ENCODE measurements around the gene RALGAPA2.

Gene RALGAPA2

DNA sequence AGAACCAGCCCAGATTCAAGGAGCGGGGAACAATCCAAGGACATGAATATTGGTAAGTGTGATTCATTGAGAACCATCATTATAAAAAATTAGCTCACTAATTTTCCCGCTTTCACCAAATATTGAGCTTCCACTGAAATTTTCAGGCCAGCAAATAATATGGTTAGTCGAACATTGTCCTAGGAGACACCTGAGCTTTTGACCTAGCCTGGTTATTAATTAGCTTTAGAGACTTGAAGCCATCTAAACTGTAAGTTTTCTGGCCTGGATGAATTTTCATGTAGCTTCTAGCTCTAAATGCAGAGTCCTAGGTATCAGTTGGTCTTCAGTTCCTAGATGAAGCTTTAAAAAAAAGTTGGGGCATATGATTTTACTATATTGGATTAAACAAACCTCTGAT, 17.1 kb upstream of the RALGAPA2 start:
- FAIRE-seq, result no peak
- DNase-seq (ENCODE audit: extremely low spot score, insufficient read length, low read depth), result no peak

DNA sequence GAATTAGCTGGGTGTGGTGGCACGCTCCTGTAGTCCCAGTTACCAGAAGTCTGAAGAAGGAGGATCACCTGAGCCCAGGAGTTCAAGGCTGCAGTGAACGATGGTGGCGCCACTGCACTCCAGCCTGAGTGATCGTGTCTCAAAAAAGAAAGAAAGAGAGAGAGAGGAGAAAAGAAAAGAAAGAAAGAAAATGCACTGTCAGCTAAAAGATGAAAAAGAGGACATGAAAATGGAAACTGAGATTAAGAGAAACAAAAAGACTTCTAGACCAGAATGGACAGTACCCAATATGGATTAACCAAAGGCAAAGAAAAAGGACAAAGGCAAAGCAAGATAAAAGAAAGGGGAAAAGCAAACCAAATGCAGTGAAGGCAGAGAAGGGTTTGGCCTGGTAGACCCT, 9.0 kb upstream of the RALGAPA2 start:
- FAIRE-seq (no peak), DNase-seq (ENCODE audit: extremely low spot score, insufficient read length, low read depth) (no peak)

DNA sequence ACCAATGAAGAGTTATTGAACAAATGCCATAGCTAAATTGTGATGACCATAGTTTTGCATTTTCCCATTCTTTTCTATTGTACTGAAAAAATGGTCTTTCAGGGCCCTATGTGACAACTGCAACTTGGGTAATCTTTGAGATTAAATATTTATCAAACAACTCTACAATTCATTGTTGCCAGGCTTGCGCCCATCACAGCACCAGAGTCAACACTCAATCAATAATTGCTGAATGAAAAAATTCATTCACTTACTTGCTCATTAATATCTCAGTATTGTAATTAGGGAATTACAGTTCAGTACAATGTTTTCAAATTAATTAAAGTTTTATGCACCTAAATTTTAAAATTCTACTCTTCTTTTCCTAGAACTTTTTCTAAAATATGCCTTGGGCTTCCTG, 7.7 kb upstream of the RALGAPA2 start:
- FAIRE-seq, result no peak
- no peak for DNase-seq (ENCODE audit: extremely low spot score, insufficient read length, low read depth)

DNA sequence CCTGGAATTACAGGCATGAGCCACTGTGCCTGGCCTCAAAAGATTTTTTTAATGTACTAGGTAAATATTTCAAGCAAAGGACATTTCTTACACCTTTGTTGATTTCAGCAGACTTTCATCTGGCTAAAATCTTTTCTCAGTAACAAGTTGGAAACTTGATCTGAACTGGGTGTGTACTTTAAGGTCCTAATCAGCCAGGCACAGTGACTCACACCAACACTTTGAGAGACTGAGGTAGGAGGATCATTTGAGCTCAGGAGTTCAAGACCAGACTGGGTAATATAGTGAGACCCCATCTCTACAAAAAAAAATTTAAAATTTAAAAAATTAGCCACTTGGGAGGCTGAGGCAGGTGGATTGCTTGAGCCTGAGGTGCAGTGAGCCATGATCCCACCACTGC, 7.0 kb upstream of the RALGAPA2 start:
- no peak for FAIRE-seq
- no peak for DNase-seq (ENCODE audit: extremely low spot score, insufficient read length, low read depth)

DNA sequence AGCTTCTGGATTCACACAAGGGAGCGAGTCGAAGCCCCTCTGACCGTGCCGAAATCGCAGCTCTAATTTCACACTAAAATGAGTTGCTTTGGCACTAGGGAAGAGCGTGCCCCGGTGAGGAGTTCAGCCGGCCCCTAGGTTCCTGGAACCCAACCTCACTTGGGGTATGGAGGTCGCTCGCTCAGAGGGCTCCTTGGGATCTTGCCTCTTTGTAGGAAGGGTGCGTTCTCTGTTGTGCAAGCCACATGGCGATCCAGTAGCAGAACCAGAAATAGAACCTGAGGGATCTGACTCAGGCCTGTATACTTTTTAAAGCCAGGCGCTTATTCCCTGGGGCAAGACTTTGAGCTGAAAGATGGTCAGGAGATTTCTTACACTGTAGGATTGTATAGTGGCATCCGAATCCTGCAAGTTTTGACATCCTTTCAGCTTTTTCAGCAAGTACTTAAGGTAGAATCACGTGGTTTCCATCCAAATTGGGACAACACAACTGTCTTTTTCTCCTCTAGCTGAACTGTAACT, 861 bp upstream of the RALGAPA2 start:
- no peak for DNase-seq (ENCODE audit: extremely low spot score, insufficient read length, low read depth)
- no peak for FAIRE-seq

DNA sequence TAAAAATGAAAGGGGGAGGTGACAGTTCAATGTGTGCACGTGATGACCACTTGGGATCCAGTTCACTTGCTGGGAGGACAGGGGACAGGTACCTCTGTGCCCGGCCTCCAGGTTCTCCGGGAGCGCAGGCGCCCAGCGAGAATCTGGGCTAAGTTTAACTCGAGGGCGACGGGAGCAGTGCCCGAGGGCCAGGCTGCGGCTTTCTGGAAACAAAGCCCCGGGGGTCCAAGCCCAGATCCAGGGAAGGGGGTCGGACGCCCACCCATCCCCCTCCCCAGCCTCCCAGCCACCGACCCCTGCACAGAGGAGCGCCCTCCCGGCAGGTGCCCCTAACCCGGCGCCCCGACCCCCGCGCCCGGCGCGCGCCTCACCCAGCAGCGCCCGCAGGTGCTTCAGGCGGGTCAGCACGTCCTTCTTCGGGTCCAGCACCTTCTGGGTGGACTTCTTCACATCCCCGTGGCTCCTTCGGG, 405 bp downstream of the RALGAPA2 start:
- DNase-seq (ENCODE audit: extremely low spot score, insufficient read length, low read depth) (no peak), FAIRE-seq (no peak)

DNA sequence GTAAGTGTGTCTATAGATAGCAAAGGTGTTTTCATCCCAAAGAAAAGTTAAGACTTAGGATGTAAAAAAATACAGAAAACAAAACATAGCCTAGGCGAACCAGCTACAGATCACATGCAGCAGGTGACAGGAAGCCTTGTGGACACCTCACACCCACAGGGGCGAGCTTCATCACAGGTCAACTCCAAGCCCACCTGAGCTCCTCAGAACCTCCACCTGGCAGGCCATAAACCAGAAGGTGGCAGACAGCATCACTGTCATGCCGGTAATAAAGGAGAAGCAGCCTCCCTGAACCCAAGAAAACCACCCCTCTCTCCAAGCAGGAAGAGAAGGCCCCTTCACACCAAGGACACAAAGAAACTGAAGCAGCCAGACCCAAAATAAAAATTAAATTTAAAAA, 1.0 kb downstream of the RALGAPA2 start:
- no peak for FAIRE-seq

DNA sequence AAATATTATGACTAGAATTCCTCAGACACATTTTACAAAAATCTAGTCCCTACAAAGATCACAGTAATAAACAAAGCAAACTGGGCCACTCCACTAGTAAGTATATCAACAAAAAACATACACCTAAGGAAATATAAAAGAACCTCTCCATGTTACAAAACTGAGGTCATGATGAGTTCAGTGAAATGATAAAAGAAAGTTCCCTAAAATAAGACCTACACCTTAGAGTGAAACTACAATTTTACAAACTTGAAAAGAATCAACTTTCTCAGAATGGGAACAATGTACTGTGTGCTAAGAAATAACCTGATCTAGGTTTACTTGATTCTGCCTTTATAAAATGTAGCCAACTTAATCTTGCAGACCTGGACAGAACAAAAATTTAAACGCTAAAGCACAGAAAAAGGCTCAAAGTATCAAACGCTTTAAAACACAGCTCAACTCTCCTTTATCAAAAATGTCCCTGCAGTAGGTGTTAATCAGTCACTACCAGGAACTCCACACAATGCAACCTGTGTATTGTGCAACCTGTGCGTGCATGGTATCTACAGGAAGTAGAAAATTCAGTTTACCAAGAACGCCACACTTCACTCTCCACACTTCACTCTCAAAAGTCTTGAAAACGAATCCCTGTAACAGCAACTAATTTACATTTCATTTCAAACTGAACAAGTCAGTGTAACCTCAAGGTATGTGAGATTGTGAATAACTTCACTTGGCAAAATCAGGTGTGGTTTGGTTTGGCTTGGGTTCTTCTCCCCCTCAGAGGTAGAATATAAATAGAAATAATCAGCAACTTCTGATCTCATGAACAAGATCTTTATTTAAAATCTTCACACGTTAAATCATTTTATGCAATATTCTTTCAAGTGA, 1.8 kb downstream of the RALGAPA2 start:
- DNase-seq (ENCODE audit: extremely low spot score, insufficient read length, low read depth) (no peak), FAIRE-seq (peak; percentile 79)

More for the DNA sequence above, 1.0 kb downstream of the RALGAPA2 start:
- DNase-seq (ENCODE audit: extremely low spot score, insufficient read length, low read depth), result no peak

DNA sequence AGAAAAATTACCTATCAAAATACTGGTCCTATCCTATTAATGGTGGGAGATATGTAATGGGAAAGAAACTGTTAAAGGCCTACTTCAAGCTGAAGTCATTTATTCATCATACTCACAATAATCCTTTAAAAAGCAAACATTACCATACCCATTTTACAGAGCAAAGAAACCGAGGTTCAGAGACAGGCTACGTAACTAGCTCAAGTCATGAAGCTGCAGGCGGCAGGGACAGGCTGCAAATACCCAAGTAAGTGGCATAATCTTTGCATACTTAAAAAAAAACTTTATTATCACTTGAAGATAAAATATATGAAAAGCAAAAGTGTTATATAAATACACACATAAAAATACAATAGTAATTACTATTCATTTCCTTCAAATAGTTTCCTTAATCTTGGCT, 2.6 kb downstream of the RALGAPA2 start:
- DNase-seq (ENCODE audit: extremely low spot score, insufficient read length, low read depth), result no peak
- FAIRE-seq, result no peak

DNA sequence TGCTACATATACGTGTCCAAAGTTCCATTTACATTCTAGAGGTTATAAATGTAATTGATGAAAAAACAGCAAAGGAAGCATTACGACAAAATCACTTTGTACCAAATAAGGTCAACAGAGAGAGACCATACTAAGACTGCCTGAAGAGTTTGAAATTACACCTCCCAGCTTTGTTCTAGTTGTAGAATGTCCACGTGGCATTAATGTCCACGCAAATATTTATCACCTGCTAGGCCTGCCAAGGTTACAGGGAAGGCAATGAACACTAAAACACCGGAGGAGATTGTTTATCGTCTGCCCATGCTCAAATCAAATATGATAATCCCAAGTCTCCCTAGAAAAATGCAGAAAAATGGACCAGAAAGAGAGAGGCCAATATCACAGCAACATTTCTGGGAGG, 6.2 kb downstream of the RALGAPA2 start:
- no peak for DNase-seq (ENCODE audit: extremely low spot score, insufficient read length, low read depth)
- FAIRE-seq, result no peak

DNA sequence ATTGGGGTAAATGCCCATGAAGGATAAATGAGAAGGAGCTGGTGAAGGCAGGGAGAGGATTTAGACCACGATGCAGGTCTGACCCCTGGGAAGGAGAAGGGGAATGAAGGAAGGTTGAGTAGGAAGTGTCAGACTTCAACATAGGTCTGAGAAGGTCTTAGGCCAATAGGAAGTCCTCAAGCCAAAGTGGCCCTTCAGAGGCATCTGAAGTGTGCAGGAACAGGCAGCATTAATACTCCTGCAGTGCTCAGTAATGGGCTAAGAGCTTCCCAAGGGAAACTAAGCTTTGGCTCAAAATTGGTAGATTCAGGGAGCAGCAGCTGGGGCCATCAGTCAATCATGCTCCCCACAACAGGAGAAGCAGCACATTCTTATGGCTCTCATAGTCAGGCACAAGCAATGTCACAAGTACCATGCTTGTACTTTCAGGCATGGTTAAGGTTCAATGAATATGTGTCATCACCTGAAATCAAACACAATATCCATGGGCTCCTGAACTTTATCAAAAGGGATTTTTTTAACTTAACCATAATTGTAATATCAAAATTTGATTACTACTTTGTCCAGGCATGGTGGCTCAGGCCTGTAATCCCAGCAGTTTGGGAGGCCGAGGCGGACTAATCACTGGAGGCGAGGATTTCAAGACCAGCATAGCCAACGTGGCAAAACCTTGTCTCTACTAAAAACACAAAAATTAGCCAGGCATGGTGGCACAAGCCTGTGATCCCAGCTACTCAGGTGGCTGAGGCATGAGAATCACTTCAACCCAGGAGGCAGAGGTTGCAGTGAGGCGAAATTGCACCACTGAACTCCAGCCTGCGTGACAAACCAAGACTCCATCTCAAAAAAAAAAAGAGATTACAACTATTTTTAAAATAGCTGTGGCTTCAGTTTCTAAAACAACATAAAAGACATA, 9.9 kb downstream of the RALGAPA2 start:
- no peak for FAIRE-seq

DNA sequence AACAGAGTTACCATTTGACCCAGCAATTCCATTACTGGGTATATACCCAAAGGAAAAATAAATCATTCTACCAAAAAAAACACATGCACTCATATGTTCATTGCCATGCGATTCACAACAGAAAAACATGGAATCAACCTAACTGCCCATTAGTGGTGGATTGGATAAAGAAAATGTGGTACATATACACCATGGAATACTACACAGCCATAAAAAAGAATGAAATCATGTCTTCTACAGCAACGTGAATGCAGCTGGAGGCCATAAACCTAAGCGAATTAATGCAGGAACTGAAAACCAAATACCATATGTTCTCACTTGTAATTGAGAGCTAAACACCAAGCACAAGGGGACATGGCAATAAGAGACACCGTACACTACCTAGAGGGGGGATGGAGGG, 12.5 kb downstream of the RALGAPA2 start:
- FAIRE-seq, result no peak
- DNase-seq (ENCODE audit: extremely low spot score, insufficient read length, low read depth), result no peak

More for the DNA sequence above, 9.9 kb downstream of the RALGAPA2 start:
- DNase-seq (ENCODE audit: extremely low spot score, insufficient read length, low read depth), result no peak

DNA sequence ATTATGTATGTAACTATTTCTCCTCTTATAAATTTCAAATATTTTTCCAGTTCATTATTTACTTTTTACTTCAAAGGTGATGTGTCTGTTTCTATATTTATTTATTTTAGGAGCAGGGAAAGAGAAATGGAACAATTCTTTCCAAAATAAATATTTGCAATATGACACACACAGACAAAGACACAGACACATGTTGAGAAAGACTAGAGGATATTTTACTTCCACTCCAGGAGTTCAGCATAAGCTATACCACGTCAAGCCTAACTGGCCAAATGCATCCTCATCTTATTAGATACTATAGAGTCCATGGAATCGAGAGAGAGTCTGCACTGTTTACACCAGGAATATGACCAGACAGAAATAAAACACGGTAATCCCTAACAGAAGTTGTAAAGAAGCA, 13.3 kb downstream of the RALGAPA2 start:
- DNase-seq (ENCODE audit: extremely low spot score, insufficient read length, low read depth) (no peak), FAIRE-seq (no peak)

DNA sequence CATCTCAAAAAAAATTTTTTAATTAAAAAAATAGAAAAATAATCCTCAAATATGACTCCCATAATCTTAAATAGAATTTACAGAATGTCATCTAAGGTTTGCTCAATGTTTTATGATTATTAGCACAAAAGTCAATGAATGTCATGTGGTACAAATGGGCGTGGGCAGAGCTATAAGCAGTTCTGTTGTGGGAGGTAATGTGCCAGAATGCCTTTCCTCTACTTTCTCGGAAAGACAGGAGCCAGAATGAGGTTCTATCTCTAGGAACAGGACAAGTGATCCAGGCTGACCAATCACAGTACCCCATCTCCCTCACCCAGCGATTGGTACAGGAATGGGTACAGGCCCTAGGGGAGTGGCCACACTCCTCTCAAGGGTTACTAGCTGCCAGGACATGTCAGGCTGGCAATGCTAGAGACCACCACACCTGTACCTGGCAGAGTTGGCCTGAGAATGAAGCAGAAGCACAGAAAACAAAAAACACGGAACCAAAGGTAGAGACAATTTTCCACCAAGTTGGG, 15.1 kb downstream of the RALGAPA2 start:
- DNase-seq (ENCODE audit: extremely low spot score, insufficient read length, low read depth), result no peak
- no peak for FAIRE-seq

DNA sequence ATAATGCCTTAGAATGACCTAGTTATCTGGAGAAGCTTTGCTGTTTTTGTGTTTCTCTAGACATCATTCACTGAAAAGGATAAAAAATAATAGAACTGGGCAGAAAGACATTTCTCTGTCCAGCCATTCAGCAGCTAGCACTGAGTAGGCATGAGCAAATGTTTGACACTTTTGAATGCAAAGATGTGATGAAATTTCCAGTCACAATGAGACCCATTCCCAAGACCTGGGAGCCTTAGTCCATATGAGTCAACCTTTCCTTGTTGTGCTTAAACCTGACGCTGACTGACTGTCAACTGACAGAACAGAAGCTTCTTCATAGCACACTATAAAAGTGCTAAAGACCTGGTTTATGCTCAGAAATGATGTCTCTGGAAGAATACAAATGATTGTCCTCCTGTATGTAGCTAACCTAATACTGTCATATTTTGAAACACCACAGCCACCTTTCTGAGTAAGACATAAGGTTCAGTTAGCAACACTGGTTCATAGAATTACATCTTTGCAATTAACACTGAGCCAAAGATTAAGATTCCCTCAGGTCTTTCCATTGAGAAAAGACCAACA, 17.1 kb downstream of the RALGAPA2 start:
- DNase-seq (ENCODE audit: extremely low spot score, insufficient read length, low read depth), result no peak
- FAIRE-seq, result no peak

DNA sequence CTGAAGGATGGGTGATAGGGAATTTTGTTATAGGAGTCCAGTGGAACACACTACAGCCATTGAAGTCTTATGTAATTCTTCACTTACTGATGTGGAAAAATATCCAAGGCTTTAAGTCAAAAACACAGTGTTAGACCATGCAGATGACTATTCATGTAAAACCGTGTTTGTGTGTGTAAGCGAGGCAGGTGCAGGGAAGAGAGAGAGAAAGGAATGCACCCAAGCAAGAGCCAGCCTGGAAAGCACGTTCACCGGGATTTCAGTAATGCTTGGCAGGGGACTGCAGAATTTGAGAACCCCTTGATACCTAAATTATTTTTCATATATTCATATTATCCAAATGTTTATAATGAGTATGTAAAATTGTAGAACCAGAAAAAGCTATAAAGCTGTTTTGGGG, 17.9 kb downstream of the RALGAPA2 start:
- no peak for DNase-seq (ENCODE audit: extremely low spot score, insufficient read length, low read depth)
- no peak for FAIRE-seq

DNA sequence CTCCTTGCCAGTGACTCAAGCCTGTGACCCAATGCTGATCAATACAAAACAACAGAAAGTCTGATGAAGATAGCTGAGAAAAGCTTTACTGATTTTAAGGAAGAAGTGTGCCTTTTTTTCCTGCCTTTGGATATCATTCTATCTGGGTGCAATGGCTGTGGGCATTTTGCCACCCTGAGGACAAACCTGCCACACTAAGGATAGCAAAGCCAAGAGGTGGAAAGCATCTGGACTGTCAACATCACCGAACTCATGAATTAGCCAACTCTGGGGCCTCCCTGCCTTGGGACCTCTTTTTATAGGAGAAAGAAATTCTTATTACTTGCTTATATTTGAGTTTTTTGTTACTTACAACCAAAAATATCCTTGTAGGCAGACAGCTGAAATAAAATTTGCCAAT, 19.9 kb downstream of the RALGAPA2 start:
- DNase-seq (ENCODE audit: extremely low spot score, insufficient read length, low read depth) (no peak), FAIRE-seq (no peak)

DNA sequence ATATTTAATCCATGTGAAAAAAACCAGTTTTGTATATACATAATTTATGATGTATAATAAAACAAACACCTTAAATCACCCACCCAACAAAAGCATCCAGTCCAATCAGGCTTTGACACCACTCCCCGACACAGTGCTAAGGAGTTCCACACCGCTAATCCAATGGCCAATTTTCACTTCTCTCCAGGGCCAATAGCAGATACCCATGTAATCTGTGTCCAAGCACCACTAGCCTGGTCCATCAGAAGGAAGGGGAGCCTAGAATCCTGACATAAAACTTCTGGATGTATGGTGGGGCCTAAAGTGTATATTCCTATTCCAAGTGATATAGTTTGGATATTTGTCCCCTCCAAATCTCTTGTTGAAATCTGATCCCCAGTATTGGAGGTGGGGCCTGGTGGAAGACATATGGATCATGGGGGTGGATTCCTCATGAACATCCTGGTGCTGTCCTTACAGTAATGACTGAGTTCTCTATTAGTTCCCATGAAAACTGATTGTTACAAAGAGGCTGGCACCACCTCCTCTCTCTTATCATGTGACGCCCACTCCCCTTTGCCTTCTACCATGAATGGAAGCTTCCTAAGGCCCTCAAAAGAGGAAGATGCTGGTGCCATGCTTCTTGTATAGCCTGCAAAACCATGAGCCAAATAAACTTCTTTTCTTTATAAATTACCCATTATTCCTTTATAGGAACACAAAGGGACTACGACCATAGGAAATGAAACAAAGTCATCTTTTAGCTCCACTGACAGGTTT, 20.8 kb downstream of the RALGAPA2 start:
- peak; percentile 5 for FAIRE-seq

DNA sequence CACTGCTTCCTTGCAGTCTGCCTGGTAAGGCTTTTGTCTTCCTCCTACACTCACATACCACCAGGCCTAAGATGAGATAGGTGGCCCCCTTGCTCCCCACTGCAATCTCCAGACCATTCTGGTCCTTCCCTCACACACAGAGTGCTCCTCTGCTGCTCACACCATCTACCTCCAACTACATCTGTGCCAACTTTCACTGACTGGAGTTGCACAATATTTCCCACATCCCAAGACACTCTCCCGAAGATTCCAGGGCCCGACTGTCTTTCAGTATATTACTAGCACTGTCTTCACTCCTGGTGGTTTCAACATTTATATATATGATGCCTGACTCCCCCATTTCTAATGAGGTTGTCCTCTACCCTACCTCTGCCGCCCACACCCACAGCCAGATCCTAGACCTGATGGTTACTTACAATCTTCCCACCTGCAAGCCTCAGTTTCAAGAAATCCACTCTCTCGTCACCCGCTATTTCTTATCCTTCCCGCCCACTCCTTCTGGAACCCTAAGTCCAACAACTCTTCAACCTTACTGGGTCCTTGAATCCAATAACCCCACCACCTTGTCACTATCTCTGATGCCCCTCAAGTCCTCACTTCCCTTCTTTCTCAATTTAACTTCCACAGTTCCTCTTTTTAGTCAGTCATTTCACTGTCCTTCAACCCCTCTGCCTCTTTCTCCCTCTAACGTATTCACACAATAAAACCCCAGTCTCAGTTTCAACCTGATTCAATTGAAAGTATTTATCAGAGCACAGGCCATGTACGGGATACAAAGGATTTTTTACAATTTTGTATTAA, 21.6 kb downstream of the RALGAPA2 start:
- DNase-seq (ENCODE audit: extremely low spot score, insufficient read length, low read depth) (no peak), FAIRE-seq (peak; percentile 52)

More for the DNA sequence above, 20.8 kb downstream of the RALGAPA2 start:
- DNase-seq (ENCODE audit: extremely low spot score, insufficient read length, low read depth), result no peak

Data from GM18507 (cell line).